NB4 (cell line): ENCODE results near the gene XYLT1.
A peak's percentile ranks its signal among the peaks of the same experiment; 100 is the strongest.

ENCODE experiments used
- DNase-seq: peaks from one replicate; pipeline ENCODE4 v3.0.0; 2010; ENCODE audit warnings: low read depth
- H3K4me3 ChIP-seq: one replicate; pipeline ENCODE4 v1.5.1; 2011; ENCODE audit warnings: mild to moderate bottlenecking, low read depth, low read length, moderate library complexity
- MYC ChIP-seq: IDR thresholded peaks from 2 replicates; pipeline ENCODE4 v1.6.1; 2011; ENCODE audit warnings: low read depth, low read length
- POLR2A ChIP-seq: IDR thresholded peaks from 2 replicates; pipeline ENCODE4 v1.6.1; 2011; ENCODE audit warnings: mild to moderate bottlenecking; ENCODE audit not compliant: insufficient read length; ENCODE audit errors: extremely low read depth
- TF ChIP-seq, protein P1 (sequence below): IDR thresholded peaks from one replicate; pipeline ENCODE4 v1.5.1; 2012; ENCODE audit warnings: low read depth, low read length
- TF ChIP-seq, protein P2 (sequence below): IDR thresholded peaks from 2 replicates; pipeline ENCODE4 v1.6.1; 2011; ENCODE audit warnings: low read depth, low read length

The XYLT1 gene

DNA sequence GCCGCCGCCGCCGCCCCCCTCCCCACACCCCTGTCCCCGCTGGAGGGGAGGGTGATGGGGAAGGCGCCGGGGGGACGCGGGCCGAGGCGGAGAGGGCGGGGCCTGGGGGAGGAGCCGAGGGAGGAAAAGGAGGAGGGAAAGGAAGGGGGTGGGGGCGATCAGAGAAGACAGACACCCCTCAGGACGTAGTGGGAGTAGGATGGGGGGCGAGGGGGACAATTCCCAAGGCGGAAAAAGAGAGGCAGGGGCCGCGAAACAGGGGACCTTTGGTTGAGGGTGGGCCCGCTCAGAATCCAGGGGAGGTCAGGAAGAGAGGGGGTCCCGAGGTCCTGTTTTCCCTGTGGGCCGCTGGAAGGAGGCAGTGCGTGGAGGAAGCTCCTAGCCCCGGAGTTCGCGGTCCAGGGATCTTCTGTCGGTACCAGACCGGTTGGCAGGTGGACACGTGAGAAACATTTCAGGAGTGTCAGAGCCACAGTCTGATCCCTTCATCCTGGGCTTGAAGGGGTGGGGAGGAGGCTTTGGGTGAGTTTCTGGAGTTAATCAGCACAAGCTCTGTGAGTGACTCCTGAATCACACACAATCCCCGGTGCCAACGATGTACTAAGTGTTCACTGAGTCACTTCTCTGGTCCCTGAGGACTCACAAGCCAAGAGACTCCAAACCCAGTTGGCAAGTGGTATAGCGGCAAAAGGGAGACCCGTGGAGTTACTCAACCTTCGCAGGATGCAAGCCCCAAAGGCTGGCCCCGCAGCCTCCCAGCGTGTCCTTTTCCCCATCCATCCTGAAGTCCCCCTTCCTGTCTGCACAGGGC lies at the start of gene XYLT1:
Gene XYLT1 (minus strand): TSS at position 53 of the 811 bp plus-strand sequence. CDS start 164 bp downstream, outside the sequence.
- peak within 1 kb of the TSS; percentile 72 for H3K4me3 ChIP-seq
- DNase-seq: peak; percentile 92
- TF ChIP-seq, protein P1, sequence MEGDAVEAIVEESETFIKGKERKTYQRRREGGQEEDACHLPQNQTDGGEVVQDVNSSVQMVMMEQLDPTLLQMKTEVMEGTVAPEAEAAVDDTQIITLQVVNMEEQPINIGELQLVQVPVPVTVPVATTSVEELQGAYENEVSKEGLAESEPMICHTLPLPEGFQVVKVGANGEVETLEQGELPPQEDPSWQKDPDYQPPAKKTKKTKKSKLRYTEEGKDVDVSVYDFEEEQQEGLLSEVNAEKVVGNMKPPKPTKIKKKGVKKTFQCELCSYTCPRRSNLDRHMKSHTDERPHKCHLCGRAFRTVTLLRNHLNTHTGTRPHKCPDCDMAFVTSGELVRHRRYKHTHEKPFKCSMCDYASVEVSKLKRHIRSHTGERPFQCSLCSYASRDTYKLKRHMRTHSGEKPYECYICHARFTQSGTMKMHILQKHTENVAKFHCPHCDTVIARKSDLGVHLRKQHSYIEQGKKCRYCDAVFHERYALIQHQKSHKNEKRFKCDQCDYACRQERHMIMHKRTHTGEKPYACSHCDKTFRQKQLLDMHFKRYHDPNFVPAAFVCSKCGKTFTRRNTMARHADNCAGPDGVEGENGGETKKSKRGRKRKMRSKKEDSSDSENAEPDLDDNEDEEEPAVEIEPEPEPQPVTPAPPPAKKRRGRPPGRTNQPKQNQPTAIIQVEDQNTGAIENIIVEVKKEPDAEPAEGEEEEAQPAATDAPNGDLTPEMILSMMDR: no peak
- TF ChIP-seq MYC (no peak), POLR2A (no peak)
- TF ChIP-seq, protein P2, sequence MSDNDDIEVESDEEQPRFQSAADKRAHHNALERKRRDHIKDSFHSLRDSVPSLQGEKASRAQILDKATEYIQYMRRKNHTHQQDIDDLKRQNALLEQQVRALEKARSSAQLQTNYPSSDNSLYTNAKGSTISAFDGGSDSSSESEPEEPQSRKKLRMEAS: no peak

- DNase-seq: no peak
- TF ChIP-seq, protein P2: no peak
- TF ChIP-seq, protein P1: no peak
- no peak overlapping the region for H3K4me3 ChIP-seq
Observed at GRCh38 chr16:17520111-17520510, 49.4 kb upstream of the XYLT1 start.

GRCh38 chr16:17519101-17519955 lies 48.6 kb upstream of the XYLT1 start:
- H3K4me3 ChIP-seq: no peak overlapping the region
- no peak for TF ChIP-seq POLR2A

GRCh38 chr16:17518441-17518840 lies 47.7 kb upstream of the XYLT1 start:
- TF ChIP-seq, protein P2: no peak
- TF ChIP-seq MYC: no peak
- TF ChIP-seq POLR2A: no peak
- TF ChIP-seq, protein P1: no peak
- no peak for DNase-seq
- no peak overlapping the region for H3K4me3 ChIP-seq

More at GRCh38 chr16:17519101-17519955, 48.6 kb upstream of the XYLT1 start:
- DNase-seq: no peak

GRCh38 chr16:17515421-17516210 lies 44.9 kb upstream of the XYLT1 start:
- TF ChIP-seq MYC (no peak), POLR2A (no peak)
- TF ChIP-seq, protein P2: no peak
- TF ChIP-seq, protein P1: no peak
- DNase-seq: no peak
- H3K4me3 ChIP-seq: no peak overlapping the region
